Kasumi-1 (cell line): ENCODE measurements around the gene SERPINE3.

Experiments used
- DNase-seq, 2 experiments: peaks; one replicate each; lab custom pipeline; 2025; lab: John Stamatoyannopoulos, UW

SERPINE3 gene

DNA sequence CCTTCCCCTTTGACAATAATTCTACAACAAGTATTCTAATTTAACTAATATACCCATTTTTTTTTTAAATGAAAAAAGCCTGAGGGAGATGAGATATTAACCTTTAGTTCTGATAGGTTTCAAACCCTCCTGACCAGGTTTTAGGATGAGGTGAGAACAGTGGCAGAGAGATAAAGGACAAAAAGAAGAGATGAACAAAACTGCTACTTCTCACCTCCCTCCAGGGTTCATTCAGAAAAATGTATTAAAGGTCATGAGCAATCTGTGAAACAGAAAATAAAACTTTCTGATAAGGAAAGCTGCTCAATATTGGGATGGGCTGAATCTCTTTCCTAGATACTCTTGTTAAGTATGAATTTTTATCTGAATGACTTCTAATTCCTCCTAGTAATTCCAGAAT is 24.1 kb downstream of the SERPINE3 start:
- DNase-seq, result no peak

DNA sequence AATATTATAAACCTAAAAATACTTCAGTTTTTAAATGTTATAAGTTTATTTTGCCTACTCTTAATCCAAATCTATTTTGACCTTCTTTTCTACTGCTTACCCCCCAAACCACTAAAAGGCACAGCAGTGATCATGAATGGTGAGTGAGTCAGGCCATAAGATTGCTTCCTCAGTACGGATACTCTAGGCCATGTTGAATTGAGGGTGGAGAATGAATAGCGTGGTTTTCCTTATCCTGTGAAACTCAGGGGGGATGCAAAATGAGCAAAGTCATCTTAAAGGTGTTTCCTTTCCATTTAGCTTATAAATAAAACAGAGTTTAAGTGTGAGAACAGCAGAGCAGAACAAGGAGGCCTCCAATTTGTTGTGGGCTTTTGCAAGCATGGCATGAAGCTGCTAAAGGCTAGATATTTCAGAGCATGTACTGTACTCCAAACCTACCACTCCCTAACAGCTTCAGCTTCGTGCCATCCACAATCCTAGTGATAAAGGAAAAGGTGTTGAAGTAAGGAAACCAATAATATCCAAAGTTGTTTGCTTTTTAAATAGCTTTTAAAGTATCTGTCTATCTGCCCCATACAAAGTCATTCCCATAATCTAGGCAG is 25.0 kb downstream of the SERPINE3 start:
- peak; percentile 53 to 80 for DNase-seq

DNA sequence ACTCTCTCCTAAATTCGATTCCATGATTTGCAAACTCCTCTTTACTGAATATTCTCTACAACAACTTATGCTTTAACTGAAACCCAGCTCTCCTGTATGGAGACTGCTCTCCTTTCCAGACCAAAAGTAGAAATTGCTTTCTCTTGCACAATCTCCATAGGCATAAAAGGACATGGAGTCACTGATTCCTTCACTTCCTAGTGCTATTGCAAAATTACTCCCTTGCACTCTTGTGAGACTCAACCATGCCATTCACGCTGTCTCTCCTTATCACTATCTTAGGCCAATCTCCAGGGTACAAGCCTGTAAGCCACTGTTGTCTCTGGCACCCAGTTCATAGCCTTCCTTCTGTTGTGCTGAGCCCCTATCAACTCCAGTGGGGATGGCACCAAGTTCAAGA is 30.6 kb downstream of the SERPINE3 start:
- peak in 1 of 2 experiments; percentile 12 for DNase-seq

DNA sequence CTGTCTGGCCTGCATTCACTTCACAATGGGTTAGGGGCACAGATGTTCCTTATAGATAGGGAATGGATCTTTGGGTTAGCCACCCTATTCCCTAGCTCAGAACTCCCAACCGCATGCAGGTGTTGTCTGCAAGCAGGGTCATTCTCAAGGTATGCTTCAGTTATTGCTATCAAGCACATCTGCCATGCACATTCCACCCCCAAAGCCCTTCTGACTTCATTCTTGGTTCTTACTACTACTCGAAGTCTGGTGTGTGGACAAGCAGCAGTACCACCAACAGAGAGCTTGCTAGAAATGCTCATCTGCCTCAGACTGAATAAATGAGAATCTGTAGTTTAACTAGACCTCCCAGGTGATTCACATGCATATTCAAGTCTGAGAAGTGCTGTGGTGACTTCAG is 31.3 kb downstream of the SERPINE3 start:
- DNase-seq, result no peak

DNA sequence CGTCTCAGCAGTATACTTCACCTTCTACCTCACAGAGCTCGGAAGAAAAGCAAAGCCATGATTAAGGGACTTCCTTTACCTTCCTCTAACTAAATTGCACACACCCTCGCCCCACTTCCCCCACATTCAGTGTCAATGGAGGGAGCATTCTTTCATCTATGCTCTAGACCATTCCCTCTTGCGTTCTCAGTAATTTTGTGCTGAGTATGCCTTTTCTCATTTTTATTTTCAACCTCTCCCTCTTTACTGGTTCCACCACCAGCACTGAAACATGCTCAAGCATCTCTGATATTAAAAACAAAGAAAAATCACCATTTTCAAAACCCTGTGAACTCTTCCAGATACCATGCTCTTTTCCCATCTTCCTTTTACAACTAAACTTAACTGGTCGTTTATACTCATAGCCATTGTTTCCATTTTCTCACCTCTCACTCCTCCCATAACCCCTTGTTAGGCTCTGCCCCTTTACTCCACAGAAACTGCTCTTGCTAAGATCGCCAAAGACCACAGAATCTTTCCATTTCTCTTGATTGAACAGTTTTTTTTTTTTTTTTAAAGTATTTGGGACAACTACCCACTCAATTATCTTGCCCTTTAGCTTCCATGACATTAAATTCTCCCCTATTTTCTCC is 32.4 kb downstream of the SERPINE3 start:
- DNase-seq, result no peak

DNA sequence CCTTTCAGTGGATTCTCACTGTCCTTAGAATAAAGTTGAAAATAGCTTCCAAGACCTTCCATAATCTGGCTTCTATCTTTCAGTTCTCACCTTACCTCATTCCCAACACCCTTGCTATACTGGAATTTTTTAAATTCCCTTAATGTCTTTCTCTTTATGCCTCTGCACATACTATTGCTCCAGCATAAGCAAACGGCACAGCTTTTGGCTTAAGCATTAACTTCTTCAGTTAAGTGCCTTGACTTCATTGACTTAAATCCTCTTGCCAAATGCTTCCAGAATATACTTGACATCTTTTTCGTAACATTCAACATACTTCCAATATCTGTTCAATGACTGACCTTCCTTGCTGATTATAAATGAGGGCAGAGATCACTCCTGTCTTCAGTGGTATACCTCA is 34.0 kb downstream of the SERPINE3 start:
- no peak for DNase-seq

DNA sequence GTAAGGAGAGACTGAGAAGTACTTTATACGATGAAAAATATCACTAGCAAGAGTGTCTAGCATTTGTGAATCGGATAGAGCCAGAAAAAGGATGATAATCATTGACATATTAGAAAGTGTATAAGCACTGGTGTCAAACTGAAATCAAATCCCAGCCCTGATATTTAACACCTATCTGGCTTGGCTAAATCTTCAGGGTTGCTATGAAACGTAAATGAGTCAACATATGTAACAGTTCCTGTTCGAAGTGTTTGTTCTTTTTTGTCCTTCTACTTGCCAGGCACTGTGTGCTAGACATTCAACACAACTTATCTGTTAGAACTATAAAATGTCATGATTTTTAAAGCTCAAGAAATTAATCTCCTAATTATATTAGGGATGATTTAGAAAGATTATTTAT is 40.8 kb downstream of the SERPINE3 start:
- DNase-seq, result no peak

DNA sequence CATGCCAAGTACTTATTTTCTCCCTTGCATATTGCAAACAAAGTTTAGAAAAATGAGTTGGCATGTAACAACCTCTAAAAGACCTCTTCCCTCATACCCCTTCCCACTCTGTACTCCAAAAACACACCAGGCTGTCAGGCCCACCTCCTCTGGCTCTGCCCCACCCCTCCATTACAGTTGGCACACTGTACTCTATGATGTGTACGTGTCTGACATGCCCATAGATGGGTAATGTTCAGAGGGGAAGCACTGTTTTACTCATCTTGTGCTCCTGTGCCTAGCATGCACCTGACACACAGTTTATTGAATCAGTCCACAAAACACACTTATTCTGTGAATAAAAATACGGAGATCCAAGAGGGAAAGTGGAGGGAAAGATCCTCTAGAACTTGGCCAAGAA is 45.6 kb downstream of the SERPINE3 start:
- DNase-seq, result no peak

DNA sequence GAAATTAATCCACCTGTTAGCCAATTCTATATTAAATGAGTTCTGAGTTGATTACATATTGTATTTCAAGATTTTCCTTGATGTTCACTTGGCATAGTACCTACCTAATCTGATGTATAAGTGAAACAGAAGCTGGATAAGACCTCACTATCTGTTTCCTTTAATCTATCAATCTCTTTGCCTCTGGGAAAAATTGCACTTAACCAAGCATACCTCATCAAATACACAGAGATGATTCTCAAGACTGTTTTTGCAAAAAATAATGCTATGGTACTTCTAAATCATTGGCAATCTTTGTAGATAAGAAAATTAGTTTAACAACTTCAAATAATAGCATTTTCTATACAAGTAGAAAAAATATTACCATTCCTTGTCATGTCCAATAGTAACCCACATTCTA is 55.2 kb downstream of the SERPINE3 start:
- DNase-seq, result no peak

DNA sequence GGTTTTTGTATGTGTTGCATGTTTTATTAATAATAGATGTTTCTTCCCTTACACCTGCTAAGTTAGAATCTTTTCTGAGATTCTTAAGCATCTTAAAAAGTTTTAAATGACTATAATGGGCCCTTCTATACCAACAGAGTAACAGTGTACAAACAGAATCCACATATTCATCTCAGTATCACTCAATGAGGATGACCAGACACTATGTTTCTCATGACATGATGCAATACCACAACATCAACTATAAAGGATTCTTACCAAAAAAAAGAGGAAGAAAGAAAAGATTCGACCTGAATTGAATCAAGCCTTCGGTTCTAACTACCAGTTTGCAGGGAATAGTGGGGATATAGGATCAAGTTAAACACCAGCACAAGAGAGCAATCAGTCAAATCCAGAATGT is 56.9 kb downstream of the SERPINE3 start:
- peak; percentile 69 to 73 for DNase-seq

DNA sequence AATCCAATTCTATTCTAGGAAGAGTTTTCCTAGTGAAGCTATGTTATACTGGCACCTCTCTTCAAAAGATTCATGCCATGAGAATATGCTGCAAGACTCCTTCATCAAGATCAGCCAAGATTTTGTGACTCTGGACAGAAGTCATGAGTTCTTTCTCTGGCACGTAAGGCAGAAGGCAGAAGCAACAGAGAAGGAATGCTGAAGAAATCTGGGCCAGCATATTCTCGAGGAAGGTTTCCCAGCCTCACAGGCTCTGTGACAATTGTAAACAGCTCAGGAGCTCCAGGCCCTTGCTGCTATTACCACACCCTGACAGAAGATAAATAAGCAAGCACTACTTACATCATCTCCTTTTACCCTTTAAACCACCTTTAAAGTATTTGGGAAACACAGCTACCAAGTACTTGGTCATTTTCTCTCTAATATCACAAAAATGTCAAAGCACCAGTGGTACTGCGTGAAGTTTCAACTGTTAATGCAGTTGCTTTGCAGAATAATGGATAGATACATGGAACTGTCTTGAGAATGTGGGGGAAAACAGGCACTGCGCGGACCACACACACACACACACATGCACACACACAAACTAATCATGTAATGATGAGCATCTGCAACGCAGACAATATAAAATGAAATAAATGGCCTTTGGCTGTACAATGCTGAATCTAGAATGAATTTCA is 57.9 kb downstream of the SERPINE3 start:
- no peak for DNase-seq

DNA sequence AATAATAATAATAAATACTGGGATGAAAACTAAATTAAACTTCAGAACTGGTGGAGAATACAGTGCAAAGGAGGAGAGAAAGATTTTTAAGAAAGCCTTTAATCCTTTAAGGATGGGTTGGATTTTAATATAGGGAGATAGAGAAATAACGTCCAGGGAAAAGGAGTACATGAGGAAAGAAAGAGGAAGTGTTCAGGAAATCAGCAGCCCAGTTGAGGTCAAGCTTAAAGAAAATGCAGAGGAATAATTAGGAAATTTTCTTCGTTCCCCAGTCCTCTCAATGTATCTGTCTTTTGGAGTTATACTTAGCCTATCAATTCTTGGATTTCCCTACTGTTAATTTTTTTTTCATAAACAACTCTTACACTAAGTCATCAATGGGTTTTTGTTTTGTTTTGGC is 65.7 kb downstream of the SERPINE3 start:
- DNase-seq, result no peak

DNA sequence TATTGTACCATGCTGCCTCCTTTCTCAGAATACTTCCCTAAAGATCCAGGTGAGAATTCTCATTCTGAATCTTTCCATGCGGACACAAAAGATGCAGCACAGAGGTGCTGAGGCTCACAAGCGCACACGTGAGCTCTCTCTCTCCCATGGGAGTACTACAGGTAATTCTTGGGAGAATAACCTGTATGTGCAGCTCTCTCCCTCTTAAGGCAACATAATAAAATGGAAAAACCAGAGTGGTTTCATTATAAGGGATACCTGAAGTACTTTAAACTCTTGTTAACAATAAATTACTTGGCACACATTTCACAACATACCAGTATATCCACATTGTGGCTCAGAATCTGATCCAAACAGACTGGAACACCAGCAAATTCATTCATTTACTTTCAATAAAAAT is 72.9 kb downstream of the SERPINE3 start:
- DNase-seq, result no peak
